Smooth muscle cell (in vitro differentiated cells): Measurements from ENCODE around the gene TRAK1. TPM values are rescaled to one million over a fixed set of nuclear protein-coding genes. Genes with fewer than 3 reads are reported as not detected.

Experiments
- DNase-seq: peaks from one replicate; lab custom pipeline; 2025; ENCODE audit not compliant: unreplicated experiment; lab: John Stamatoyannopoulos, UW
- H2AFZ ChIP-seq: fragments of 200-600 bp; sonication (generic); 2 replicates; pipeline ENCODE4 v1.6.0; 2016; ENCODE audit warnings: antibody characterized with exemption, low read depth, mild to moderate bottlenecking
- H3F3A ChIP-seq: fragments of 200-600 bp; sonication (generic); 2 replicates; pipeline ENCODE4 v1.6.0; 2017; ENCODE audit warnings: antibody characterized with exemption, low read depth
- H3K27ac ChIP-seq: fragments of 200-600 bp; sonication (generic); 2 replicates; pipeline ENCODE4 v1.5.1; 2016; ENCODE audit warnings: low read depth, mild to moderate bottlenecking
- H3K27me3 ChIP-seq: fragments of 200-600 bp; sonication (generic); 2 replicates; pipeline ENCODE4 v1.6.1; 2016; ENCODE audit warnings: low read depth, mild to moderate bottlenecking
- H3K36me3 ChIP-seq: fragments of 200-600 bp; sonication (generic); 2 replicates; pipeline ENCODE4 v1.5.1; 2016; ENCODE audit warnings: low read depth
- H3K4me1 ChIP-seq: fragments of 200-600 bp; sonication (generic); 2 replicates; pipeline ENCODE4 v1.5.1; 2016; ENCODE audit warnings: low read depth
- H3K4me2 ChIP-seq: fragments of 200-600 bp; sonication (generic); 2 replicates; pipeline ENCODE4 v1.6.0; 2016; ENCODE audit warnings: mild to moderate bottlenecking
- H3K4me3 ChIP-seq: fragments of 200-600 bp; sonication (generic); 2 replicates; pipeline ENCODE4 v1.5.1; 2016; ENCODE audit warnings: mild to moderate bottlenecking
- H3K79me2 ChIP-seq: fragments of 200-600 bp; sonication (generic); 2 replicates; pipeline ENCODE4 v1.6.0; 2016; ENCODE audit warnings: low read depth, mild to moderate bottlenecking
- H3K9ac ChIP-seq: fragments of 200-600 bp; sonication (generic); 2 replicates; pipeline ENCODE4 v1.6.0; 2016; ENCODE audit warnings: low read depth
- H3K9me3 ChIP-seq: fragments of 200-600 bp; sonication (generic); replicated peaks from 2 replicates; pipeline ENCODE4 v1.5.1; 2016; ENCODE audit warnings: low read depth
- H4K20me1 ChIP-seq: fragments of 200-600 bp; sonication (generic); 2 replicates; pipeline ENCODE4 v1.6.0; 2016; ENCODE audit warnings: low read depth
- WGBS: methylation state at CpG from one replicate; pipeline ENCODE4 v1.1.7; 2016; ENCODE audit warnings: low lambda C conversion rate; 5-methylcytosine and 5-hydroxymethylcytosine counted together
- polyA plus RNA-seq: library from polyadenylated mRNA; unstranded; fragments of >200 nt; fragmentation: Nextera tagmentation; extraction: Ambion mirVana; gene quantifications from 2 replicates; pipeline ENCODE4 v1.2.1, GENCODE V29; 2016
- total RNA-seq: library from RNA; depleted of rRNA; stranded (reverse); fragments of >200 nt; gene quantifications from 2 replicates; pipeline ENCODE4 v1.2.3, GENCODE V29; 2014
- TF ChIP-seq, protein P1 (sequence below): fragments of 200-600 bp; sonication (generic); IDR thresholded peaks from 2 replicates; pipeline ENCODE4 v1.5.1; 2017; ENCODE audit warnings: borderline replicate concordance, mild to moderate bottlenecking, antibody characterized with exemption; ENCODE audit not compliant: insufficient read depth, poor library complexity, severe bottlenecking

Gene TRAK1
- total RNA-seq = 13.7 and 16.3 TPM in 2 replicates
- polyA plus RNA-seq = 8.7 and 13.9 TPM in 2 replicates

DNA sequence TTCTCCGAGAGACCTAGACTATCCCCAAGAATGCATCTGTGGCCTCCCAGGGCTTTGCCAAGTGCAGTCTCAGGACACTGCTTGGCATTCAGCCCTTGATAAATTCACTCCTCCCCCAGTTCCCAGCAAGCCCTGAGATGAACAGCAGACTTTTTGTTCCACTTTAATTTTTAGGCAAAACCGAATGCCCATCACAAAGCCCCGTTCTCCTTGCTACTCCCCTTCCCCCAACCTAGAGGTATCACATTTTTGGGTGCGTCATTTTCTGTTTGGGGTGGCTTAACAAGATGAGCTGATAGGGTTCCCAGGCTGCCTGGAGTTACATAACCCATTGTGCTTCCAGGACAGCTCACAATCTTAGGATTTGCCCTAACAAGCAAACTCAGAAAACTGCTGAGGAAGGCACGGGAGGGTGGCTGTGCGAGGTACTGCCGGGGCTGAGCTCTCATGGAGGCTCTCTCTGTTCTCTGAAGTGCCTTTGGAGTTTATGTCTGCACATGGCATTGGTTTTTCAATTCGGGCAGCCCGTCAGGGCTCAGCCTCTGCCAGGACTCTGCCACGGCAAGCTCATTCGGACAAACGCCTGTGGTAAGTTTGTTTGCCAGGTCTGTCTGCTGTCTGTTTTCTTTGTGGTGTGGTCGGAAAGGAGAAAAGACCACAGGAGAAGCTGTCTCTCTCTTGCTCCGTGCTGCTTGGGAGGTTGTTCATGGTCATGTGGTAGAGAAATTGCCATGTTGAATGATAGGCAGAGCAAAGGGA is at the start of gene TRAK1:
Gene TRAK1 (plus strand): TSS at position 385 of the 759 bp plus-strand sequence. CDS start 113 bp downstream, at position 498.
- WGBS = 35% methylated on average over 14 of the region's 14 CpGs
- Histone ChIP-seq H3K27me3 (no peaks in the 10 kb centered on the region), H2AFZ (no peak within 1 kb of the TSS), H3K4me3 (no peak within 1 kb of the TSS), H4K20me1 (no peaks in the 10 kb centered on the region), H3K4me2 (peak within 1 kb of the TSS; percentile 71), H3K79me2 (peaks cover 15% of the 10 kb centered on the region), H3K9ac (no peak within 1 kb of the TSS), H3K36me3 (no peaks in the 10 kb centered on the region), H3K4me1 (peaks cover 6% of the 10 kb centered on the region), H3K9me3 (no peaks in the 10 kb centered on the region), H3K27ac (peak within 1 kb of the TSS; percentile 66), H3F3A (peaks cover 10% of the 10 kb centered on the region)
- no peak for DNase-seq
- TF ChIP-seq, protein P1, sequence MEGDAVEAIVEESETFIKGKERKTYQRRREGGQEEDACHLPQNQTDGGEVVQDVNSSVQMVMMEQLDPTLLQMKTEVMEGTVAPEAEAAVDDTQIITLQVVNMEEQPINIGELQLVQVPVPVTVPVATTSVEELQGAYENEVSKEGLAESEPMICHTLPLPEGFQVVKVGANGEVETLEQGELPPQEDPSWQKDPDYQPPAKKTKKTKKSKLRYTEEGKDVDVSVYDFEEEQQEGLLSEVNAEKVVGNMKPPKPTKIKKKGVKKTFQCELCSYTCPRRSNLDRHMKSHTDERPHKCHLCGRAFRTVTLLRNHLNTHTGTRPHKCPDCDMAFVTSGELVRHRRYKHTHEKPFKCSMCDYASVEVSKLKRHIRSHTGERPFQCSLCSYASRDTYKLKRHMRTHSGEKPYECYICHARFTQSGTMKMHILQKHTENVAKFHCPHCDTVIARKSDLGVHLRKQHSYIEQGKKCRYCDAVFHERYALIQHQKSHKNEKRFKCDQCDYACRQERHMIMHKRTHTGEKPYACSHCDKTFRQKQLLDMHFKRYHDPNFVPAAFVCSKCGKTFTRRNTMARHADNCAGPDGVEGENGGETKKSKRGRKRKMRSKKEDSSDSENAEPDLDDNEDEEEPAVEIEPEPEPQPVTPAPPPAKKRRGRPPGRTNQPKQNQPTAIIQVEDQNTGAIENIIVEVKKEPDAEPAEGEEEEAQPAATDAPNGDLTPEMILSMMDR = no peak

GRCh38 chr3:42042747-42043098 is 48.4 kb upstream of the TRAK1 start:
- H3K27ac ChIP-seq = peak overlapping the region; percentile 92
- H4K20me1 ChIP-seq = no peaks in the 10 kb centered on the region
- peaks cover 63% of the 10 kb centered on the region for H3K79me2 ChIP-seq
- peak overlapping the region; percentile 66 for H3K4me2 ChIP-seq
- peaks cover 38% of the 10 kb centered on the region for H3K4me1 ChIP-seq
- no peak for DNase-seq
- no peak overlapping the region for H3K4me3 ChIP-seq
- no peaks in the 10 kb centered on the region for H3K9me3 ChIP-seq
- H3K9ac ChIP-seq = peak overlapping the region; percentile 92
- peak overlapping the region; percentile 66 for H2AFZ ChIP-seq
- H3K36me3 ChIP-seq = no peaks in the 10 kb centered on the region
- H3F3A ChIP-seq = peaks cover 23% of the 10 kb centered on the region
- 21% methylated on average over 5 of the region's 5 CpGs for WGBS
- TF ChIP-seq, protein P1 = no peak
- H3K27me3 ChIP-seq = no peaks in the 10 kb centered on the region

DNA sequence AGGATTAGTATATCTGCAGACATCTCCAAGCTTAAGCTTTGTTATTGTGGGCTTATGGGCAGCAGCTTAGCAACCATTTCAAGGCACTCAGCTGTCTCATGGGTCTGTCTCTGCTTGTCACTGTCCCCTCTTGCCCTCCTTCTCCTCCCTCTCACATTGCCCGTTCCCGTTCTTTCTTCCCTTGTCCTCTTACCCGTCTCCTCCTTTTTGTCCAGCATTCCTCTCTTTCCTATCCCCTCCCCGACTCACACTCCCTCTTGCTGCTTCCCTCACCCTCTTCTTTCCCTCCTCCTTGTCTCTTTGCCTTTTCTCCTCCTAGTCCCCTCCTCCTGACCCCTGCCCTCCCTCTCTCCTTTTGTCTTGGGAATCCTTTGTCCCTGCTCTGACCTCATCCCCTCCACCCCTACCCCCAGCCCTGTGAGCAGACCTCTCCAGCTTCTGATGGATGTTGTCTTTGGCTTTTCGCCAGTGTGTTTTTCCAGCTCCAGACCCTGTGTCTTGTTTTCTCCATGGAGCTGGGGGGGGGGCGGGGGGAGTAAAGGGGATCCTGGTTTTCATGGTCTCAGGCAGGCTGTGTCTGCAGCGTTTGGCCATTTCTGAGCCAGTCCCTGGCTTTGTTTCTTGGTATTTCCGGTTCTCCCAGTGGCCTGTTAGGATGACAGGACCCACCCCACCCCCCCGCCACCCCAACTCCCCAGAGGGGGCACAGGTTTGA is 47.9 kb upstream of the TRAK1 start:
- Histone ChIP-seq H3K4me1 (peaks cover 38% of the 10 kb centered on the region), H3K4me3 (no peak overlapping the region), H3K27me3 (no peaks in the 10 kb centered on the region), H3K4me2 (peak overlapping the region; percentile 66), H2AFZ (peak overlapping the region; percentile 66), H3K27ac (peak overlapping the region; percentile 92), H3K9ac (peak overlapping the region; percentile 92), H3K79me2 (peaks cover 61% of the 10 kb centered on the region), H3K9me3 (no peaks in the 10 kb centered on the region), H3K36me3 (no peaks in the 10 kb centered on the region), H4K20me1 (no peaks in the 10 kb centered on the region), H3F3A (peaks cover 26% of the 10 kb centered on the region)
- DNase-seq = no peak
- TF ChIP-seq, protein P1 = no peak
- WGBS = 3% methylated on average over 8 of the region's 9 CpGs
